HG03558 (cell line): ENCODE data around the gene FTSJ1.

Source experiments
- ATAC-seq: cut with Tn5 transposase; IDR thresholded peaks from one replicate; pipeline ENCODE4 v1.9.1; 2021; ENCODE audit warnings: moderate number of reproducible peaks; ENCODE audit not compliant: unreplicated experiment; ENCODE audit errors: extremely low read depth

The FTSJ1 gene

GRCh38 chrX:48470110-48470832 is 5.7 kb upstream of the FTSJ1 start, which contains the start of gene SLC38A5:
TSS of gene SLC38A5 (minus strand) at chrX:48470260. CDS start at chrX:48467924, 2,336 bp downstream.
- ATAC-seq = no peak

DNA sequence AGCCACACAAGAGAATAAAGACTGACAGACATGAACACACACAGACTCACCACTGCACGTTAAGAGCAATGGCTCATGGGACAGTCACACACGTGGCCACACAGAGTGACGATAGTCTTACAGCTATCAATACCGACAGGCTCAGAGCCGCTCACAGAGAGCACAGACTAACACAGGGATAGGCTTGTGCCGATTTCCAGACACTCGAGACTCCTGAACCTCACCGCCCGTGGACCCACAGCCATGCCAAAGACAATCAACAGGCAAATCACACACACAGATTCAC is 5.2 kb upstream of the FTSJ1 start:
- ATAC-seq = no peak

DNA sequence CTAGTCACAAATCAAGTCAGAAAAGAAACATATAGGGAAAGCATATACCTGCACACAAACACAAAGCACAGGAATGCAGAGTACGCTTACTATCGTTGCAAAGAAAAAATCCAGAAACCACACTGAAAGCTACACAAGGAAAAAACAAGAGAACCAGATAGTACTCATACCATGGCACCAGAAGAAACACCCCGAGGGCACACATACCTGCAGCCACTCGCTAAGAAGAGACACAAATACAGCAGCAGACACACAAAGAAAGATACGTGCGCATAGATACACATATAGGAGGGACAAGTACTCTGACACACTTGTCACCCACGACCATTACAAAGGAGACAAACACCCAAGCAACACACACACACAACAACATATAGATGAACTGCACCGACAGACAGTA is 4.5 kb upstream of the FTSJ1 start:
- no peak for ATAC-seq

- ATAC-seq = no peak
Measured at GRCh38 chrX:48472225-48472624, 3.8 kb upstream of the FTSJ1 start.

GRCh38 chrX:48472851-48473703 is 2.9 kb upstream of the FTSJ1 start:
- ATAC-seq = no peak

- no peak for ATAC-seq
Measured at GRCh38 chrX:48473704-48473990, 2.4 kb upstream of the FTSJ1 start.

DNA sequence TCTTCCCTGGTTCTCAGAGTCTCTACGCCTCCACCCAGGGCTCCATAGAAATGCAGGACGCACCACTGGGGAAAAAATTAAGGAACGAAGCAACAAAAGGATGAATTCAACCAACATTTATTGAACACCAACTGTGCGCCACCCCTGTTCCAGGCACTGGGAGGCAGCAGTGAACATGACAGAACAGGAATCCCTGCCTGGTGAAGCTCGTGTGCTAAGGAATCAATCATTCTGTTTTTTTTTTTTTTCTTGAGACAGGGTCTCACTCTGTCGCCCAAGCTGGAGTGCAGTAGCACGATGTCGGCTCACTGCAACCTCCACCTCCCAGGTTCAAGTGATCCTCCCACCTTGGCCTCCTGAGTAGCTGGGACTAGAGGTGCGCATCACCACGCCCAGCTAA is 1.9 kb upstream of the FTSJ1 start:
- ATAC-seq = no peak

DNA sequence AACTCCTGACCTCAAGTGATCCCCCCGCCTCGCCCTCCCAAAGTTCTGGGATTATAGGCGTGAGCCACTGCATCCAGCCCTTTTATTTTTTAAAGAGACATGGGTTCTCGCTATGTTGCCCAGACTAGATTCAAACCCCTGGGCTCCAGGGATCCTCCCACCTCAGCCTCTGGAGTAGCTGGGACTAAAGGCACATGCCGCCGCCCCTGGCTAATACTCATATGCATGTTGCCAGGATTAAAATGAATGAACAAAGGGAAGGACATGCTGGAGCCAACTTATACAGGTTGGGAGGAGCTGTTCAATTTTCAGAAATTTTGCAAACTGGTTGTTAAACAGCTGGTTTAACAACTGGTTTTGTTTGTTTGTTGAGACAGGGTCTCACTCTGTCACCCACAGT is 1.4 kb upstream of the FTSJ1 start:
- no peak for ATAC-seq

DNA sequence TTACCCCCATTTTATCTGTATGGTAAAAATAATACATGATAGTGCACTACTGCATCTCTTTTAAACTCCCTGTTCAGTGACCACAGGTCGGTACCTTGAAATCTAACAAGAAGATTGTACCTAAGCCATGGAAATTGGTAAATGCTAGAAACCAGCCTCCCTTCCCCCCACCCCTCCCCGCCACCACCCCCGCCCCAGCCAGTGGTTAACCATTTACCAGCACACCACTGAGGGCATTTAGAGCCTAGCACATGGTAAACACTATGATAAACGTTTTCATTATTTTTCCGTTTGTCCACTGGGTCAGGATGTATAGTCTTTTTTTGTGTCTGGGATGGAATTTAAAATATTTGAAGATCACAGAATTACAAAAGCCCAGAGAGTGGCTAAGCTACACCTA is 703 bp upstream of the FTSJ1 start:
- no peak for ATAC-seq

GRCh38 chrX:48476919-48477318 is 920 bp downstream of the FTSJ1 start:
- no peak for ATAC-seq

DNA sequence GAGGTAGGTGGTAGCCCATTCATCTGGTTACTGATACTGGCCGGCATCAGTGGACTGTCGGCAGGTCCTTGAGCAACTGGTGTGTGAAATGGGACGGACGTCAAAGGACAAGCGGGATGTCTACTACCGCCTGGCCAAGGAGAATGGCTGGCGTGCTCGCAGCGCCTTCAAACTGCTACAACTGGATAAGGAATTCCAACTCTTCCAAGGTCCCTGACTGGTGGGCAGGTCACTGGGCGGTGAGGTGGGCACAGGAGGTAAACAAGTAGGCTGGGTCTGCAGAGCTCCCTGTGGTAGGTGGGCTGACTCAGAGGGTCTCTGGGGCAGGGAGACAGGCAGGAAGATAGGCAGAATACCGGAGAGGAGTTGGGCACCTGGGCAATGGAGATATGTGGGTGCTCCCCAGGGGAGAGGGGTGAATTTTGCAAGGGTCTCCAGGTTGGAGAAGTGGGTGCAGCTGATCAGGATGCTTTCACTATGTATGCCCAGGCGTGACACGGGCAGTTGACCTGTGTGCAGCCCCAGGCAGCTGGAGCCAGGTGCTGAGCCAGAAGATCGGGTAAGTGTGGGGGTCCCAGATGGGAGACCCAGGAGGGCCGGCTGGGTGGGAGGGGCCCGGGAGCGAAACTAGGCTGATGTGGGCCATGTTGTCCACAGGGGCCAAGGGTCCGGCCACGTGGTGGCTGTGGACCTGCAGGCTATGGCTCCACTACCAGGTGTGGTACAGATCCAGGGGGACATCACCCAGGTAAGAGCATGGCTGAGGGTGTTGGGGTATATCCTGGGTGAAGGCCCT is 2.2 kb downstream of the FTSJ1 start:
- ATAC-seq = no peak

DNA sequence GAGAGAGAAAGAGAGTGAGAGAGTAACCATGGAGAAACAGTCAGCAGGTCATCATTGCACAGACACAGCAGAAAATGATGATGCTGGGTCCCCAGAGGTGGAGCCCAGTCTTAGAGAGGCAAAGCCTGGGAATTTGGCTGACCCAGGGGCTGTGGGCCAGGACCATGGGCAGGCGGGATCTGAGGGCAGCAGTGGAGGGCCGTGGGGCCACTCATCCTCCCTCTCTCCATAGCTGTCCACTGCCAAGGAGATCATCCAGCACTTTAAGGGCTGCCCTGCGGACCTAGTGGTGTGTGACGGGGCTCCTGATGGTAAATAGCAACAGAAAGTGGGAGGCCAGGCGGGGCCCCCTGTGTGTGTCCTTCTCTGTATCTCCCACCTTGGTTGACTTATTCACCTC is 2.8 kb downstream of the FTSJ1 start:
- ATAC-seq = no peak

DNA sequence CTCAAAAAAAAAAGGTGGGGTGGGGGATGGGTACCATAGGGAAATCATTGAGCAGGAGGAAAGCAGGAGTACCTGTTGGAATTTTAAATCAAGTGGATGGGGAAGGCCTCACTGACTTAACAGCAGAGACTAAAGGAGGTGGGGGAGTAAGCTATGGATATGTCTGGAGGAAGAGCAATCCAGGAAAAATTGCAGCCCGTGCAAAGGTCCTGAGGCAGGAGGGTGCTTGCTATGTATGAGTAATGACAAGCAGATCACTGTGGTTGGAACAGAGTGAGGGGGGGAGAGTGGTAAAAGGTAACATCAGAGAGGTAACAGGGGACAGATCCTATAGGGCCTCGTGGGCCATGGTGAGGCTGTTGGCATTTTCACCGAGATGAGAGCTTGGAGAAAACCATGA is 4.1 kb downstream of the FTSJ1 start:
- ATAC-seq = no peak

DNA sequence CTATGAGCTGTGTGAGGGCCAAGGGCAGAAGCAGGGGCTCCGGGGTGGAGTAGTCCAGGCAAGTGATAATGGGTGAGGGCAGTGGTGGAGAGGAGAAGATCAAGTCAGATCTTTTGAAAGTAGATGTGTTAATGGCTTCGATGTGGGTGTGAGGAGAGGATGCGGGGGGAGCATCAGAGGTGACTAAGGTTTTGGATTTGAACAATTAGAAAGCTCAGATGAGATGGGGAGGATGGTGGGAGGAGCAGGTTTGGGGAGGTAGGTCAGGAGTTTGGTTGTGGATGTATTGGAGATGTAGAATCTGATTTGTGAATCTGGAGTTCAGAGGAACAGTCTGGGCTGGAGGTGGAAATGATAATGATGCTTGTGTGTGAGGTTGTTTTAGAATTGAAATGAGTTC is 4.6 kb downstream of the FTSJ1 start:
- no peak for ATAC-seq

DNA sequence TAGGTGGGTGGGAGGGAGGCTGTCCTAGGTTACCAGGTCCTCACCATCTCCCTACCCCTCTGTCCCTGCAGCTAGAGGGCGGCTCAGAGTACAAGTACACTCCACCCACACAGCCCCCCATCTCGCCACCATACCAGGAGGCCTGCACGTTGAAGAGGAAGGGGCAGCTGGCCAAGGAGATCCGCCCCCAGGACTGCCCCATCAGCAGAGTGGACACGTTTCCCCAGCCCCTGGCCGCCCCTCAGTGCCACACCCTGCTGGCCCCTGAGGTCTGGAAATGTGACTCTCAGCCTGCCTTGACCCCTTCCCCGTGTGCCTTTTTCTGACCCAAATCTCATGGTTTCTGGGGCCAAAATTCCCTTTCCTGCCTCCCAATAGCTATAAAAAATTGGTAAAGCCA is 6.5 kb downstream of the FTSJ1 start:
- no peak for ATAC-seq

DNA sequence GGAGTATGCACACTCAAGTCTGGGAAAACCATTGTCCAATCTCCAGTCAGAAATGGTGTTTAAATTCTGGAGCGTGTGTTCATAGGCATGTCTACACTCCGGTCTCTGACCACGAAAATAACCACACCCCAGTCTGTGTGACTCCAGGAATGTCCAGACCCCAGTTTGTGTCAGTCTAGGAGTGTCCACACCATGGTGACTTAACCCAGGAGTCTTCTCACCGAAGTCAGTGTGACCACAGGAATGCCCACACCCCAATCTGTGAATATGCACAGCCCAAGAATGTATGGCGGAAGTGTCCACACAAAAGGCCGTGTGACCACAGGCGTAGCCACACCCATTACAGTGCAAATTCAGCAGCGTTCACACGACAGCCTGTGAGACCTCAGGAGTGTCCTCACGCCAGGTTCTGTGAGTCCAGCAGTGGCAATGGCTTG is 11.4 kb downstream of the FTSJ1 start:
- no peak for ATAC-seq

- no peak for ATAC-seq
Measured at GRCh38 chrX:48488034-48488433, 12.0 kb downstream of the FTSJ1 start.

DNA sequence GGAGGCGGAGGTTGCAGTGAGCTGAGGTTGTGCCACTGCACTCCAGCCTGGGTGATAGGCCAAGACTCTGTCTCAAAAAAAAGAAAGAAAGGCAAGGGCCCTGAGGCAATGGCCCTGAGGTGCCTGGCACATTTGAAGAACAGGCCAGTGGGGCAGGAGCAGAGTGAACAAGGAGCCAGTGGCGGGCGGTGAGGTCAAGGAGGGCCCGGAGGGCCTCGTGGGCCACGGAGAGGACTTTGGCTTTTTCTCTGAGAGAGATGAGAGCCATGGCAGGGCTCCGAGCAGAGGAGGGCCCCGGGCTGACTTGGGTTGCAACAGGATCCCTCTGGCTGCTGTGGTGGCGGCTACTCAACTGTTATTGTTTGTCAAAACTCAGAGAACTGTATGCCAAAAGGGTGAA is 13.3 kb downstream of the FTSJ1 start:
- ATAC-seq = no peak

DNA sequence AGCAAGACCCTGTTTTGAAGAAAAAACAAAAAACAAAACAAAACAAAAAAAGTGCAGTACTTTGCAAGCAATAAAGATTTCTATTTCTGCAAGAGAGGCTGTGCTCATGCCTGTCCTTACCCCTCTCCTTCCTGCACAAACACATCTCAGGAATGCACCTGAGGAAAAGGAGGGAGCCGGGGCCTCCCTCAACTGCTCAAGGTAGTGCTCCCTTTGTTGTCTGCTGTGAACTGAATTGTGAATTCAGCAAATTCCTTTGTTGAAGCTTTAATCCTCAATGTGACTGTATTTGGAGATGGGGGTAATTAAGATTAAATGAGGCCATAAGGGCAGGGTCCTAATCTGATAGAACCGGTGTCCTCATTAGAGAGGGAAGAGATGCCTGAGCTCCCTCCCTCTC is 13.9 kb downstream of the FTSJ1 start:
- no peak for ATAC-seq

GRCh38 chrX:48490661-48491060 is 14.7 kb downstream of the FTSJ1 start:
- no peak for ATAC-seq

- no peak for ATAC-seq
Measured at GRCh38 chrX:48491809-48492208, 15.8 kb downstream of the FTSJ1 start.
